Measurements from ENCODE around the gene MMP17. TPM values are rescaled to one million over a fixed set of nuclear protein-coding genes. Genes with fewer than 3 reads are reported as not detected.

Gene MMP17
- polyA plus RNA-seq, 1 experiment = 13.7 TPM

DNA sequence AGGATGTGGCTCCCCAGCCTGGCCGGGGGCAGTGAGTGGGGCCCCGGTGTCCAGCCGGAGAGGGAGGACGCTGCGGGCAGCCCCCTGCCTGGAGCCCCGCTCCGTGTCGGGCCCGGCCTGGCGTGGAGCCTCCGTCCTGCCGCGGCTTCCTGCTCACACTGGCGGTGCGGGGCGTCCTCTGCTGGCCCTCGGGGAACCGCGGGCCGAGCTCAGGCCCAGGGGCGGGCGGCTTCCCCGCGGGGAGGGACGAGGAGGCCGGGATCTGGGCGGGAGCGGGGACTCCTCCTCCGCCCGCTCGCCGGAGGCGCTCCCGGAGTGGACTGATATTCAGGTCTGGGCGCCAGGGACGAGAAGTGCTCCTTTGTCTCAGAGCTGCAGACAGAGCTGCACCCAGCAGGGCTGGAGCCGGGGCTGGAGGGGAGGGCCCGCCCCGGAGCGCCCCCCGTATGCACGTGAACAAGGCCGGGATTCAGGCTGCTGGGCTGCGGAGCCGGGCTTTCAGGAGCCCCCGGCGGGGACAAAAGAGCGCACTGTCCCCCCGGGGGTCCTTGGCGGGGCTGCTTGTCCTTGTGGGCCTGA, 2.2 kb downstream of the MMP17 start:
- Histone ChIP-seq H3K36me3 (ENCODE audit: control insufficient read depth, insufficient read depth, low read length) (no peaks in the 10 kb centered on the region; the same call in 1 of the 2 replicates), H3K27me3 (ENCODE audit: control insufficient read depth, insufficient read depth, low read length) (no peaks in the 10 kb centered on the region), H3K4me3 (ENCODE audit: low read depth, low read length) (peak overlapping the region; percentile 76)
- CTCF ChIA-PET = interaction anchor here (0.6 to 3.2 kb wide), 18 partner anchors 25 to 914 kb away, joined by 3 to 29 read pairs (median 4); no protein-coding TSS in a partner anchor
- no peak for DNase-seq (ENCODE audit: low read depth)
- TF ChIP-seq, protein P1, sequence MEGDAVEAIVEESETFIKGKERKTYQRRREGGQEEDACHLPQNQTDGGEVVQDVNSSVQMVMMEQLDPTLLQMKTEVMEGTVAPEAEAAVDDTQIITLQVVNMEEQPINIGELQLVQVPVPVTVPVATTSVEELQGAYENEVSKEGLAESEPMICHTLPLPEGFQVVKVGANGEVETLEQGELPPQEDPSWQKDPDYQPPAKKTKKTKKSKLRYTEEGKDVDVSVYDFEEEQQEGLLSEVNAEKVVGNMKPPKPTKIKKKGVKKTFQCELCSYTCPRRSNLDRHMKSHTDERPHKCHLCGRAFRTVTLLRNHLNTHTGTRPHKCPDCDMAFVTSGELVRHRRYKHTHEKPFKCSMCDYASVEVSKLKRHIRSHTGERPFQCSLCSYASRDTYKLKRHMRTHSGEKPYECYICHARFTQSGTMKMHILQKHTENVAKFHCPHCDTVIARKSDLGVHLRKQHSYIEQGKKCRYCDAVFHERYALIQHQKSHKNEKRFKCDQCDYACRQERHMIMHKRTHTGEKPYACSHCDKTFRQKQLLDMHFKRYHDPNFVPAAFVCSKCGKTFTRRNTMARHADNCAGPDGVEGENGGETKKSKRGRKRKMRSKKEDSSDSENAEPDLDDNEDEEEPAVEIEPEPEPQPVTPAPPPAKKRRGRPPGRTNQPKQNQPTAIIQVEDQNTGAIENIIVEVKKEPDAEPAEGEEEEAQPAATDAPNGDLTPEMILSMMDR (IDR thresholded peaks at IDR 0.05; ENCODE audit: insufficient read depth, low read depth, low read length) = peak; percentile 52
- POLR2A ChIA-PET = interaction anchor here (0.5 kb wide), 1 partner anchor 14 kb away, joined by 5 read pairs; no protein-coding TSS in a partner anchor

DNA sequence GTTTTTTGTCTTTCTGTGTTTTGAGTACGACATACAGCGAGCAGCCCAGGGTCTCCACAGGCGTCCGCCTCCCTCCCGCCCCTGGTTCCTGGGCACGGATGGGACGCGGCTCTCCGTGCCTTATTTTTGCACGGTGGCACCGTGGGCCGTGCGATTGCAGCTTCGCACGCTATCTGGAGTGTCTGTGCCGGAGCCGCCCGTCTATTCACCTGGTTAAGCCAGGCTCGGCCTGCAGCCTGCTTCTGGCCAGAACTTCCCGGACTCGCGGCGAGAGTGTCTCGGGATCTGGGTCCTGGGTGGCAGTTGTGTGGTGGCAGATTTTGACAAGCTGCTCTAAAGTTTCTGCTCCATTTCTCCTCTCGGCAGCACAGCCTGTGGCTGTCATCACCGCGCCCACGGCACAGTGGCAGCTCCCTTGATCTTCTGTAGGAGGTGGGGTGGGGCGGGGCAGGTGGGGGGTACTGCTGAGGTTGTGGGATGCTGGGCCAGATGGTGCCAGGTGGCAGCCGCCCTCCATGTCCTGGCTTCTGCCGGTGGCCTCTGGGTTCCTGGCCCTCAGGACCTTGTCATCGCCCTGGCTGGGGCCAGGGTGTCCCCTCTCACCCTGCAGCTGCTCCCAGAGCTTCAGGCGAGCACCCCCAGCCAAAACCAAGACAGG, 2.9 kb downstream of the MMP17 start:
- H3K27me3 ChIP-seq (ENCODE audit: control insufficient read depth, insufficient read depth, low read length) = no peaks in the 10 kb centered on the region
- CTCF ChIA-PET = interaction anchor here (0.6 to 3.2 kb wide), 18 partner anchors 25 to 915 kb away, joined by 3 to 29 read pairs (median 4); no protein-coding TSS in a partner anchor
- H3K4me3 ChIP-seq (ENCODE audit: low read depth, low read length) = peak overlapping the region; percentile 76
- POLR2A ChIA-PET = no interaction called here
- TF ChIP-seq, protein P1 (IDR thresholded peaks at IDR 0.05; ENCODE audit: insufficient read depth, low read depth, low read length) = no peak
- DNase-seq (ENCODE audit: low read depth) = no peak
- H3K36me3 ChIP-seq (ENCODE audit: control insufficient read depth, insufficient read depth, low read length) = no peaks in the 10 kb centered on the region; the same call in 1 of the 2 replicates

DNA sequence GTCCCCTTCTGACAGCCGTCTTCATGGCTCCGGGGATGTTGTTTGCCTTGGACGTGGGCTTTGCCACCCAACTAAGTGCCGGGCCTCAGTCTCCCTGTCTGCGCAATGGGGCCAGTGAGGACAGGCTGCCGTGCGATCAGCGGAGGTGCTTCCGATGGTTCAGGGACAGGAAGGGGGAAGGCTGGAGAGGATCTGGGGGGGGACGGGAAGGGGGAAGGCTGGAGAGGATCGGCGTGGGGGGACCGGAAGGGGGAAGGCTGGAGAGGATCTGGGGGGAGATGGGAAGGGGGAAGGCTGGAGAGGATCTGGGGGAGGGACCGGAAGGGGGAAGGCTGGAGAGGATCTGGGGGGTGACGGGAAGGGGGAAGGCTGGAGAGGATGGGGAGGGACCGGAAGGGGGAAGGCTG, 3.4 kb downstream of the MMP17 start:
- TF ChIP-seq, protein P1 (IDR thresholded peaks at IDR 0.05; ENCODE audit: insufficient read depth, low read depth, low read length) = no peak
- Histone ChIP-seq H3K36me3 (ENCODE audit: control insufficient read depth, insufficient read depth, low read length) (no peaks in the 10 kb centered on the region; the same call in 1 of the 2 replicates), H3K4me3 (ENCODE audit: low read depth, low read length) (peak overlapping the region; percentile 76), H3K27me3 (ENCODE audit: control insufficient read depth, insufficient read depth, low read length) (no peaks in the 10 kb centered on the region)
- ChIA-PET POLR2A (no interaction called here), CTCF (interaction anchor here (1.2 to 3.2 kb wide), 5 partner anchors 29 to 915 kb away, joined by 3 to 29 read pairs (median 6); no protein-coding TSS in a partner anchor)
- peak; percentile 57 for DNase-seq (ENCODE audit: low read depth)

DNA sequence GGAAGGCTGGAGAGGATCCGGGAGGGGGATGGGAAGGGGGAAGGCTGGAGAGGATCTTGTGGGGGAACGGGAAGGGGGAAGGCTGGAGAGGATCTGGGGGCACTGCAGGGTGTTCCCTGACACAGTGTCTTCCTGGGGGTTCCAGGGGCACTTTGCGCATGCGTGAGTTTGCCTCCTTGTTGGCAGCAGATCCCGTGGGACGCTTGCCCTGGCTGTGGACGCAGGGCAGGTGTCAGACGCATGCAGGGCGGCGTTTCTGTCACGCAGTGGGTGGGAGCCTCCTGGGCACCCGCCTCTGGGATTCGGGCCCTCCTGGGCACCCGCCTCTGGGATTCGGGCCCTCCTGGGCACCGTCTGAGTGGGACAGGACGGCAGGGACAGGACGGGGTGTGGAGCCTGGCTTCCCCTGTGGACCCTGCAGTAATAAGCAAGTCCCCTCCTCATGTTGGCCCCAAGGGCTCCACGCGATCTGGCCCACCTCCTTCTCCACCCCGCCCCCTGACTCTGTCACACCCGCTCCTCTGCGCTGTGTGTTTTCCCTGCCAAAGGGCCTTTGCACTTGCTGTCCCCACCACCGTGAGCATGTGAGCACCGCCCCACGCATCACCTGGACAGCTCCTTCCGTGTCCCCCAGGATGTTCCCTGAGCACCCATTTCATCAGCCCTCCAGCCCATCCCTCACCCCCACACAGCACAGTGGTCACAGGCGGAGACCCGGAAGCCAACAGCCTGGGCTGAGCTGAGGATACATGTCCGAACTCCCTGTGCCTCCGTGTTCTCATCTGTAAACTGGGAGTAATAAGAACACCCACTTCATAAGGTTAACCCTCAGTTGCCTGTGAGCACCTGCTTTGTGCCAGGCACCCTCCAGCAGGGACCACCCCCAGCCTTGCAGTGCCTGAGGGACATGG, 4.4 kb downstream of the MMP17 start:
- CTCF ChIA-PET = interaction anchor here (0.6 kb wide), 1 partner anchor 98 kb away, joined by 3 read pairs; no protein-coding TSS in a partner anchor
- TF ChIP-seq, protein P1 (IDR thresholded peaks at IDR 0.05; ENCODE audit: insufficient read depth, low read depth, low read length) = no peak

More for the DNA sequence above, 4.4 kb downstream of the MMP17 start:
- no peaks in the 10 kb centered on the region for H3K27me3 ChIP-seq (ENCODE audit: control insufficient read depth, insufficient read depth, low read length)
- no peaks in the 10 kb centered on the region; the same call in 1 of the 2 replicates for H3K36me3 ChIP-seq (ENCODE audit: control insufficient read depth, insufficient read depth, low read length)
- DNase-seq (ENCODE audit: low read depth) = no peak
- peak overlapping the region; percentile 76 for H3K4me3 ChIP-seq (ENCODE audit: low read depth, low read length)
- POLR2A ChIA-PET = no interaction called here
